GM19324 (cell line): Measurements from ENCODE around the gene BFSP2.
"Not testable (repeated sequence)": the region's sequence is repeated elsewhere in the genome, so short reads cannot be mapped to it uniquely, and the experiment has no call there.

Experiments
- ATAC-seq: cut with Tn5 transposase; IDR thresholded peaks from one replicate; pipeline ENCODE4 v1.9.1; 2021; ENCODE audit warnings: mild to moderate bottlenecking, moderate library complexity; ENCODE audit not compliant: unreplicated experiment, low FRiP score

Gene BFSP2

GRCh38 chr3:133475245-133476010 is 75.6 kb downstream of the BFSP2 start:
- peak; percentile 74 for ATAC-seq

GRCh38 chr3:133476971-133477375 is 77.1 kb downstream of the BFSP2 start:
- ATAC-seq: no peak

GRCh38 chr3:133477487-133477886 is 77.6 kb downstream of the BFSP2 start:
- ATAC-seq: peak; percentile 40

- no peak for ATAC-seq
Observed at GRCh38 chr3:133478624-133479023, 78.8 kb downstream of the BFSP2 start.

- no peak for ATAC-seq
Observed at GRCh38 chr3:133479401-133479800, 79.5 kb downstream of the BFSP2 start.

GRCh38 chr3:133479895-133480669 is 80.2 kb downstream of the BFSP2 start:
- ATAC-seq: peak; percentile 59

GRCh38 chr3:133482474-133482873 is 82.6 kb downstream of the BFSP2 start:
- not testable (repeated sequence) for ATAC-seq

- ATAC-seq: no peak
Observed at GRCh38 chr3:133486658-133487057, 86.8 kb downstream of the BFSP2 start.

GRCh38 chr3:133487204-133487603 is 87.3 kb downstream of the BFSP2 start:
- ATAC-seq: no peak

- ATAC-seq: no peak
Observed at GRCh38 chr3:133487920-133488540, 88.2 kb downstream of the BFSP2 start.

- no peak for ATAC-seq
Observed at GRCh38 chr3:133488785-133489367, 89.0 kb downstream of the BFSP2 start.

- ATAC-seq: no peak
Observed at GRCh38 chr3:133489466-133490085, 89.7 kb downstream of the BFSP2 start.

- peak; percentile 84 for ATAC-seq
Observed at GRCh38 chr3:133490468-133491351, 90.9 kb downstream of the BFSP2 start.

GRCh38 chr3:133491481-133492059 is 91.7 kb downstream of the BFSP2 start:
- ATAC-seq: peak; percentile 22

GRCh38 chr3:133492159-133492741 is 92.4 kb downstream of the BFSP2 start:
- no peak for ATAC-seq

GRCh38 chr3:133494469-133494868 is 94.6 kb downstream of the BFSP2 start:
- ATAC-seq: no peak

GRCh38 chr3:133502542-133502941 is 102.7 kb downstream of the BFSP2 start:
- ATAC-seq: not testable (repeated sequence)

- no peak for ATAC-seq
Observed at GRCh38 chr3:133503409-133503808, 103.6 kb downstream of the BFSP2 start.

GRCh38 chr3:133504736-133505135 is 104.9 kb downstream of the BFSP2 start:
- ATAC-seq: no peak
